Keratinocyte (primary cell): ENCODE results near the gene CLDN6.

Experiments used
- EZH2 ChIP-seq: IDR thresholded peaks from one replicate; pipeline ENCODE4 v1.6.1; 2012; ENCODE audit warnings: inconsistent platforms, mild to moderate bottlenecking, low read length, moderate library complexity
- TF ChIP-seq, protein P1 (sequence below), 3 experiments: IDR thresholded peaks in 1 of 3; conservative IDR thresholded peaks in 1 of 3; optimal IDR thresholded peaks in 1 of 3; 2 replicates in 2 of 3; 3 replicates in 1 of 3; pipeline versions ENCODE3 to v1.5.1; 2011; ENCODE audit warnings: low read length in 3 of 3, mild to moderate bottlenecking in 3 of 3, moderate library complexity in 2 of 3, control low read depth in 1 of 3, inconsistent platforms in 1 of 3; ENCODE audit not compliant: insufficient read depth in 2 of 3; ENCODE audit errors: extremely low read depth in 1 of 3

DNA sequence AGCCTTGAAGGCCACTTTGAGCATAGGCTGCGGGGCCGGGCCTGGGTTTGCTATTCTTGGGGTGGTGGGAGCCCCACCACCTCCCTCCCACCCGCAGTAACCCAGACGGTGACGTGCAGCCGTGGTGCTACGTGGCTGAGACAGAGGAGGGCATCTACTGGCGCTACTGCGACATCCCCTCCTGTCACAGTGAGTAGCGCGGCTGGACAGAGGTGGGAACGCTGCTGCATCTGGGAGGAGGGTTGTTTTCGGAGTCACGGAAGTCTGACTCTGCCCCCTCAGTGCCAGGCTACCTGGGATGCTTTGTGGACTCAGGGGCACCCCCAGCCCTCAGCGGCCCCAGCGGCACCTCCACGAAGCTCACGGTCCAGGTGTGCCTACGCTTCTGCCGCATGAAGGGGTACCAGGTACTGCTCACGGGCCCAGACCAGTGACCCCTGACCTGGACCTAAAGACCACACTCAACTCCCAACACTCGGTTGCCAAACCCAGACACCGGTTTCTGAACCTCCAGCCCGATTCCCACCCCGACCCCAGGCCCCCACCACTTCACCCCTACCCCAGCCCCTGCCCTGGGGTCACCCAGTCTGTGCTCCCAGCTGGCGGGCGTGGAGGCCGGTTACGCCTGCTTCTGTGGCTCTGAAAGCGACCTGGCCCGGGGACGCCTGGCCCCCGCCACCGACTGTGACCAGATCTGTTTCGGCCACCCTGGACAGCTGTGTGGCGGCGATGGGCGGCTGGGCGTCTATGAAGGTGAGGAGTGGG lies 51.8 kb downstream of the CLDN6 start:
- TF ChIP-seq, protein P1, sequence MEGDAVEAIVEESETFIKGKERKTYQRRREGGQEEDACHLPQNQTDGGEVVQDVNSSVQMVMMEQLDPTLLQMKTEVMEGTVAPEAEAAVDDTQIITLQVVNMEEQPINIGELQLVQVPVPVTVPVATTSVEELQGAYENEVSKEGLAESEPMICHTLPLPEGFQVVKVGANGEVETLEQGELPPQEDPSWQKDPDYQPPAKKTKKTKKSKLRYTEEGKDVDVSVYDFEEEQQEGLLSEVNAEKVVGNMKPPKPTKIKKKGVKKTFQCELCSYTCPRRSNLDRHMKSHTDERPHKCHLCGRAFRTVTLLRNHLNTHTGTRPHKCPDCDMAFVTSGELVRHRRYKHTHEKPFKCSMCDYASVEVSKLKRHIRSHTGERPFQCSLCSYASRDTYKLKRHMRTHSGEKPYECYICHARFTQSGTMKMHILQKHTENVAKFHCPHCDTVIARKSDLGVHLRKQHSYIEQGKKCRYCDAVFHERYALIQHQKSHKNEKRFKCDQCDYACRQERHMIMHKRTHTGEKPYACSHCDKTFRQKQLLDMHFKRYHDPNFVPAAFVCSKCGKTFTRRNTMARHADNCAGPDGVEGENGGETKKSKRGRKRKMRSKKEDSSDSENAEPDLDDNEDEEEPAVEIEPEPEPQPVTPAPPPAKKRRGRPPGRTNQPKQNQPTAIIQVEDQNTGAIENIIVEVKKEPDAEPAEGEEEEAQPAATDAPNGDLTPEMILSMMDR (optimal IDR thresholded peaks at IDR 0.05 in 1 of 3, IDR thresholded peaks at IDR 0.05 in 1 of 3, conservative IDR thresholded peaks at IDR 0.05 in 1 of 3; ENCODE audit: extremely low read depth in 1 of 3, insufficient read depth in 2 of 3, low read length in 3 of 3), result no peak
- no peak for TF ChIP-seq EZH2
